NCI-H1105 (cell line): Measurements from ENCODE around the gene AP1G2.
"Not testable (repeated sequence)": the region's sequence is repeated elsewhere in the genome, so short reads cannot be mapped to it uniquely, and the experiment has no call there.

ENCODE experiments used
- DNase-seq: peaks from one replicate; lab custom pipeline; 2025; lab: John Stamatoyannopoulos, UW

The AP1G2 gene

DNA sequence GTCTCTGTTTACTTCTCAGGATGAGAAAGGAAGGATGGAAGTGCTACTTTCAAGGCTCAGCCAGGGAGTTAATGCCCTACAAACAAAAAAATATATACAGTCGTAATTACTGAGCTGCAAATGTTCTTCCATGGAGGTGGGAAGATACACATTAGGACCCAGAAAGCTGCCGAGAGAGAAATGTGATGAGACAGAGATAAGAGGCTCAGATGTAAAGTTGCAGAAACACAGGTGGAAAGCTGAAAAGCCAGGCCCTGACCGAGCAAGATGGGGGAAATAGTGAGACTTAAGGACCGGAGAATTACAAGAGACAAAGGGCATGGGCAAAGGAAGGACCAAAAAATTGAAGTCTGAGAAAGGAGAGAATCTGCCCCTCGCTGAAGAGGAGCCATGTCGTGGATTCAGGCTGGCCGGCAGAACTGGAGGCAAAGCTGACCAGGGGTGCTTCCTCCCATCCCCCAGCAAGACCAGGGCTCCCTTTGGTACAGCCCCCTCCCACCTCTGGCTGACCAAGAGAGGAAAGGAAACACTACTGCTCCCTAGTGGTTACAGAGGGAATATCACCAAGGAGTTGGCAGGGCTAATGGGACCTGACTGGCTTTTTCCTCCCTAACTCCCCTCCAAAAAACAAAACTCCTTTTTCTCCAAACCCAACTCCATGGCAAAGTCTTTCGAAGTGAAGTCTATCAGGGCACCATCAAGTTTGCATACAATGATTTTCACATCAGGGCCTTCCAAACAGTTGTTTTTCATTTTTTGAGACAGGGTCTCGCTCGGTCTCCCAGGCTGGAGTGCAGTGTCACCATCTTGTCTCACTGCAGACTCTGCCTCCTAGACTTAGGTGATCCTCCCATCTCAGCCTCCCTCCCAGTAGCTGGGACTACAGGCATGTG lies 28.1 kb downstream of the AP1G2 start:
- peak; percentile 51 for DNase-seq

DNA sequence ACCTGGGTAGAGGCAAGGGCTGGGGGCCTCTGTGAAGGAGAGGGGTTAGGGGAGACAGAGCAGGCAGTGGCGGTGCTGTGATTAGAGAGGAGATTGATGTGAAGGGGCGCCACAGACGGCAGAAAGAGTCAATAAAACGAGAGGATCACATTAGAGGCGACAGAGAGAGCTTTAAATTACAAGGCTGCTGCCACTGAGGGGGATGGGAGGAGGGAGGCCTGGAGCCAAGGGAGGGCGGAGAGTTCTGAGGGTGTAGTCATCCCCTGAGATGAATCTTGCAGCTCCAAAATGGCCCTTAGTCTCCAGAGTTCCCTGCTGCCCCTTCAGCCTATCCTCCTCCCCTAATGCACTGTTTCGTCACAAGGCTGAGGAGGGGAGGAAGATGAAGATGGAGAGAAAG lies 28.8 kb downstream of the AP1G2 start:
- DNase-seq = no peak

DNA sequence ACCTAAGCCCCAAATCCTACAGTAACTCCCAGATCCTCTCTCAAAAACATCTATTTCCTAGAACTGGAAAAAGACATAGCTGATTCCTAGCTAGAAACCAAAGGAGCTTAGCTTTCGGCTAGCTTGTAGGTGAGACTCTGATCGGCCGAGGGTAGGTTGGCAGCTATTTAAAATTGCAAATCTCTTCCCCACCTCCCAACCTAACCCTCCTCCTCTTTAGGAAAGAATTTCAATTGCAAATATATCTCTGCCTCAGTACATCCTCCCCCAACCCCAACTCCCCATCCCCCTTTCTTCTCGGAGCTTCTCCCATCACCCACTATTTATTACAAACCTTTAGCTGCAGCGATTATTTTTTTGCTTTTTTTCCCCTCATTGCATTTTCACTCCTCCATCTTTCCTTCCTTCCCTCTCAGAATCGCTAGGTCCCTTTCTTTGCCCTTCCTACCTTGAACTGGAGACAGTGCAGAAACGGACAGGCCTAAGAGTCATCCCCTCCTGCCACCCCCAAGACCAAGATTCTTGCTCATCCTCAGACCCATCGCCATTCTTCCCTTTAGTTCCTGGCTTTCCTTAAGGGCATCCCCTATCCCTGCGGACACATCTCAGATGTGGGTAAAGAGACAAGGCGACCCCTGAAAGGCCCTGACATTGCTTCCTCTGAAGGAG lies 29.4 kb downstream of the AP1G2 start:
- DNase-seq = no peak

DNA sequence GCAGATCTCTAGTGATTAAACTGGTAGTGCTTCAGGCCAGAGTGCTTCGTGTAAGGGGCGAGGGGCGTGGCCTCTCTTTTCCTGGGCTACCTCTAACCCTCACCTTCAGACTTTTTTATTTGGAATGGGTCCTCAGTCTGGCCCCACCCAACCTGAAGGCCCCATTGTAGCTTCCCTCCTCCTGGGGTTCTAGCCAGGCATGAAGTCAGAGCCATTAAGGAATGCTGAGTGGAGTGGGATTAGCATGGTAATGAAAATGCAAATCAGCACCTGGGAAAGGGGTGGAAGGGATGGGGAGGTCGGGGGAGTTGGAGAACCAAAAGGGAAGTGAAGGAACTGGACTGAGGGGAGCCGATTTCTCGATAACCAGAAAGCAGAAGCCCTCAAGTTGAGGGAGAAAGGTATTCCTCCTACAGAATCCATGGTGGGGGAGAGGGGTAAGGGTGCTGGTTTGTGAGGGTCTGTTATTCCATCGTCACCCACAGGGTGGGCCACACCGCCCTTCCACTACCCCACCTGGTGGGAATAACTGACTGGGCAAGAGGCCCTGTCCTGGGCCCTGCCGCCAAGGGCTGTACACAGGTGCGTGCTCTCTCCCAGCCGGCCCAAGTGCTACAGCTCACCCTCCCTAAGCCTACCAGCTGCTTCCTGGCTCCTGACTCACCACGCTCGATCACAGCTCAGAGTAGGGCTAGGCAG lies 30.1 kb downstream of the AP1G2 start:
- DNase-seq = no peak

DNA sequence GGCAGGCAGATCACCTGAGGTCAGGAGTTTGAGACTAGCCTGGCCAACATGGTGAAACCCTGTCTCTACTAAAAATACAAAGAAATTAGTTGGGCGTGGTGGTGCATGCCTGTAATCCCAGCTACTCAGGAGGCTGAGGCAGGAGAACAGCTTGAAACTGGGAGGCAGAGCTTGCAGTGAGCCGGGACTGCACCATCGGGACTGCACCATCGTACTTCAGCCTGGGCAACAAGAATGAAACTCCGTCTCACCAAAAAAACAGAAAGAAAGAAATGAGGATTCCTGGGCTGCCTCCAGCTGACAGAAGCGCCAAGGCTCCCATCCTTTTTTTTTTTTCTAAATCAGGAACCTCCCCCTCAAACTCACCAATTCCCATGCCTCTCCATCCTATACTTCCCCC lies 30.7 kb downstream of the AP1G2 start:
- not testable (repeated sequence) for DNase-seq

DNA sequence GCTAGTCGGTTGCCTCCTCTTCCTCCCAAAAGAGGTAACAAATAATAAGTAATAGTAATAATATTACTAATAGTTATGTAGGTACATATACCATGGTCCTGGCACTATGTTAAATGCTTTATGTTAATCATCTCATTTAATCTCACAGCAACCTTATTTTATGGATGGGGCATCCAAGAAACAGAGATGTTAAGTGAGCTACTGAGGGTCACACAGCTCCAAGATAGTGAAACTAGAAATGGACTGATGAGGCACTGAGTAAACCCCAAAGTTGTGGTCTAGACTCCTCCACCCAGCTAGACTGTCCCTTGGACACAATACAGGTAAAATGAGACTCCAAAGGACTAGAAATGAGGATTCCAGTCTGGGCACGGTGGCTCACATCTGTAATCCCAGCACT lies 31.1 kb downstream of the AP1G2 start:
- DNase-seq = no peak

DNA sequence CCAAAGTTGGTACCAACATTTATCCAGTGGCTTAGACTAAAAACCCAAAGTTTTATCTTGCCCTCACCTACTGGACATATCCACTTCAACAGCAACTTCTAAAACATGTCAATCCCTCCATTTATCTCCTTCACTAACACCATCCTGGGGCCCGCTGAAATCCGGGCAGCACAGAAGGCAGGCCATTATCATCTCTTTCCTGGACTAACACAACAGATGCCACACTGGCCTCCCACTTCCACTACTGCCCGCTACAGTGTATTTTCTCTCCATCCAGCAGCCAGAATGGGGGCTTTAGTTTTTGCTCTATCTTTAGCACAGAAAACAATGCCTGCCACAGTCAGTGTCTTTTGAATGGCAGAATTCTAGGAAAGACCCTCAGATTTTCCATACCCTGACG lies 31.6 kb downstream of the AP1G2 start:
- DNase-seq = no peak

DNA sequence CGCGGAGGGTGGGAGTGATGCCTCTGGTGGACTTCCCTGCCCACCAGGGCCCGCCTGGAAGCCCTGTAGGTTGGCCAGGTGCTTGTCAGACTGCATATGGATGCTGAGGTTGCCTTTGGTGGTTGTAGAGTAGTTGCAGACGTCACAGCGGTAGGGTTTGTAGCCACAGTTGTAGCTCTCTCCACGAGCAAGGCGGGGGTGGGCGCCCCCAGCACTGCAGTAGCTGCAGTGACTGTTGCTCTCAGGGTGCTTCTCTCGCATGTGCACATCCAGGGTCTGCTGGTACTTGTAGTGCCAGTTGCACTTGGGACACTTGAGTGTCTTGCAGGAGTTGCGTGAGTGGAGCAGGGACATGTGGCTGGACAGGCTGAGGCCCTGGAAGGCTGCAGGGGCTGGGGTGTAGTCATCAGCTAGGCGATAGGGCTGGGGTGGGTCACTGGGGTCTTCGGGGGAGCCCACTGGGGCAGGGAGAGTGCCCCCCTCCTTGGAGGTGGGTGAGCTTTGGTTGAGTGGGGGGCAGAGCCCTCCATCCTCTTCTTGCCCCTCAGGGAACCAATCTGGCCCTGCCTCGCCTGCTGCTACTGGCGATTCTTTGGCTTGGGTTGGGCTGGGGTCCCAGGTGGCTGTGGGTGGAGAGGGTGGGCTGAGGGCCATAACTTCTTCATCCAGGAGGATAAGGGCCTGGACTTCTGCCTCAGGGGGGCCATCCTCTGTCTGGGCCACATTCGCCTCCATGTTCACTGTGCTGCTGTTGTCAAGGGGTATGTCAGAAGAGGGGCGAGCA lies 33.7 kb downstream of the AP1G2 start:
- no peak for DNase-seq

DNA sequence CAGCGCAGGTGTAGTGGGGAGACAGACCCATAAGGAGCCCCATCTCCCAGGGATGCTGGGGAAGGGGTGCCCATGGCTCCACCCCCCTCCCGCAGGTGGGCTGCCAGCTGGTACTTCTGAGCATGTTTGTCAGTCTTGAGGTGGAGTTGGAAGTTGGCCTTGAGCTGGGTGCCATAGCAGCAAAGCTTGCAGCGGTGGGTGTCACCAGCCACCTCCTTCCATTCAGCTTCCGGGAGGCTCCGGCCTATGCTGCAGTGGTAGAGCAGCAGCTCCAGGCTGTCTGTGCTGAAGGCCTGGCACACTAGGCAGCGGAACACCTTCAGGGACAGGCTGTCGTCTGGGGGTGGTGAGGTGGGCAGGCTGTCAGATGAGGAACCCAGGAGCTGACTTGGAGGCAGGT lies 34.9 kb downstream of the AP1G2 start:
- no peak for DNase-seq

DNA sequence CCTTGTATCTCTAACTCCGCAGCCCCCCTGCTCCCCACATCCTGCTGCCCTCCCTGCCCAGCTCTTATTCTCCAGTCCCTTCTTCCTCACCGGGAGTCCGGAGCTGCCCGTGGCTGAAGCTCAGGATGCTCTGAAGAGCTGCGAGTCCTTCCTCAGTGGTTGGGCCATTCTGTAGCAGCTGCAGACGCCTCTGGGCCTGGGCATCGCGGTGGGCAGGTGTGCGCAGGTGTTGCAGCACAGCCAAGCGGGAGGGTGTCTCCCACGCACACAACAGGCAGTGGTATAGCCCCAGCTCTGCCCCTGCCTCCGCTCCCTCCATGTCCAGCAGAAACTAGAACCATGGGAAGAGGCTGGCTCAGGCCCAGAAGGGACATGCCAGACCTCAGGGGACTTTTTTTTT lies 36.2 kb downstream of the AP1G2 start:
- DNase-seq = no peak

DNA sequence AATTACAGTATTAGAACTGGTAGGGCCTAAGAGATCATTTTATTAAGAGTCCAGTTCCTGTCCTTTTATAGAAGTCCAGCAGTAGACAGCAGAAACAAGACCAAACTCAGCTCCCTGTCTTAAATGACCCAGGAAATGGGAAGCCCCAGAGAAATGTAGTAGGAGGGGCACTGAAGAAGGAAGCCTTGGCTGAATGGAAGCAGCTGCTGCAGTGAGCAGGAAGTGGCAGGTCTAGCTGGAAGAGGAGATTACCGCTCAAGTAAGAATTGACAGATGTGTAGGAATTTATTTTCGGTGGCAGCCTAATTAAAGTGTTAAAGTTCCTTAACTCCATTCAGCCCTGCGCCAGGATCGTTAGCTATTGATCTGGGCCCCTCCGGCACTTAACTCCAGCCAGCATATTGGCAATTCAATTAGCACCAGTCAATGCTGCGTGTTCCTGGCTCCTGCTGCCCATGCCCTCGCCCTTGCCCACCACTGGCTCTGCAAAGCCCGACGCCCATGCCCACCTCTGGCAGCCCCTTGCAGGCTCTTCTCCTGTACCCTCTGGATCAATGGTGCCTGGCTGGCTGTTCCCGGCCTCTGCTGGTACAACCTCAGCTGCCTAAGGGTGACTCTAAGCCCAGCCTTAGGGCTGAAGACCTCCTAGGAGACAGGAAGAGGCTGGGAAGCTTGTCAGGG lies 37.1 kb downstream of the AP1G2 start:
- DNase-seq = no peak

DNA sequence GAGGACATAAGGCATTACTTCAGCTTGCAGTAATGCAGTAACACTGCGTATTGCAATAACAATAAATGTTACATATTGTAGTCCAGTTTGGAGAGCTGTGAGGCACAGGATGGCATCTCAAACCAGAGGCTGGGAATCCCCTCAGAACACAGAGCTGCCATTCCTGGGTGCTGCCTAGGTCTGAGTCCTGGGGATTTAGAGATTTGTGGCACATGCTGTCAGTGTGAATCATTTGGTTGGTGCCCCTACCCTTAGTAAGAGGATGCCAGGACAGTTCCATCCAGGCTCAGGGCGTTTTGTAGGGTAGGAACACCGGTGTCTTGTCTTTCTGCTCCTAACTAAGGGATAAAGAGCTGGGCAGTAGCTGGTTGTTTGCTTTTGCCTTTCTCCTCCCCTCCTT lies 38.6 kb downstream of the AP1G2 start:
- no peak for DNase-seq

DNA sequence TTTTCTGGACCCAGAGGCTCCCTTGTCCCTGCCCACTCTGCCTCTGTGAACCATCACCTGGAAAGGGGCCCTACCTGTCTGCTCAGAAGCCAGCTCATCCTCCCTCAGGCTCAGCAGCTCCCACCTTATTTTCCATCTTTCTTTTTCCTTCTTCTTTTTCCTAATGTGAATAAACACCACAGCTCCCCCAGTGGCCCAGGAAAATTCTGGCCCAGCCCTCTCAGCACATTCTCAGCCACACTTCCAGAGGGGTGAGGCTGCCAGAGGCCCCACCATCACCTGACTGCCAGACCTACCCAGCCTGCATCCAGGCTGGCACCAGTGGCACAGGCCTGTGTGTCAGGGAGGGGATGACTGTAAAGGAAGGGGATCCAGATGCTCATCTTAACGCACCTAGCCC lies 39.0 kb downstream of the AP1G2 start:
- no peak for DNase-seq

DNA sequence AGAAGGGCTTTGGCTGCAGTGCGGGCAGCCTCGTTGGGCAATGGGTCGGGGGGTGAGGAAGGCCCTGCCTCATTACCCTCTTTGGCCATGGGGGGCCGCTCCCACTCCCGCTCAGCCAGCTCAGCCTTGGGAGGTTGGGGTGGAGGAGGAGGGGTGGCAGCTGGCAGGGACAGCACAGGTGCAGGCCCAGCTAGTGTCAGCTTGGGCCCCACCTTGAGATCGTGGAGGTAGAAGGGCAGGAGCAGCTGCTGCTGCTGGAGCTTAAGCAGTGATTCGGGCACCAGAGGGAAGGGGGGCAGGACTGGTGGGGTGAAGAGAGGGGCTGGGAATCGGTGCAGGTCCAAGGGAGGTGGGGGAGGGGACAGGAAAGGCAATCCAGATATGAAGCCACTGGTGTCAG lies 42.0 kb downstream of the AP1G2 start:
- DNase-seq = no peak

DNA sequence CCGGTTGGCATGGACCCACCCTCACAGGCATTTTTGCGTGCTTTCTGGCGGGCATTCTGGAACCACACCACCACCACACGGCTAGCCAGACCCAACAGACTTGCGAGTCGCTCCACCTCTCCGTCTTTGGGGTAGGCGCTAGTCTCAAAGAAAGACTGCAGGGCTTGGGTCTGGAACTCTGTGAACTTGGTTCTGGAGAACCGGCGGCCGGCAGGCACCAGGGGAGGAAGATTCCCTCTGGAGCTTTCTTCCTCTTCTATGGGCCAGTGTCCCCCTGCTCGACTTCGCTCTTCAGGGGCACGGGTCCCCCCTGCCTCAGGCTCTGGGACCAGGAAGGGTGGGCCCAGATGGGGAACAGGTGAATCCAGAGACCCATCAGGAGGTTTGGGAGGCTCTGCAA lies 42.6 kb downstream of the AP1G2 start:
- no peak for DNase-seq

DNA sequence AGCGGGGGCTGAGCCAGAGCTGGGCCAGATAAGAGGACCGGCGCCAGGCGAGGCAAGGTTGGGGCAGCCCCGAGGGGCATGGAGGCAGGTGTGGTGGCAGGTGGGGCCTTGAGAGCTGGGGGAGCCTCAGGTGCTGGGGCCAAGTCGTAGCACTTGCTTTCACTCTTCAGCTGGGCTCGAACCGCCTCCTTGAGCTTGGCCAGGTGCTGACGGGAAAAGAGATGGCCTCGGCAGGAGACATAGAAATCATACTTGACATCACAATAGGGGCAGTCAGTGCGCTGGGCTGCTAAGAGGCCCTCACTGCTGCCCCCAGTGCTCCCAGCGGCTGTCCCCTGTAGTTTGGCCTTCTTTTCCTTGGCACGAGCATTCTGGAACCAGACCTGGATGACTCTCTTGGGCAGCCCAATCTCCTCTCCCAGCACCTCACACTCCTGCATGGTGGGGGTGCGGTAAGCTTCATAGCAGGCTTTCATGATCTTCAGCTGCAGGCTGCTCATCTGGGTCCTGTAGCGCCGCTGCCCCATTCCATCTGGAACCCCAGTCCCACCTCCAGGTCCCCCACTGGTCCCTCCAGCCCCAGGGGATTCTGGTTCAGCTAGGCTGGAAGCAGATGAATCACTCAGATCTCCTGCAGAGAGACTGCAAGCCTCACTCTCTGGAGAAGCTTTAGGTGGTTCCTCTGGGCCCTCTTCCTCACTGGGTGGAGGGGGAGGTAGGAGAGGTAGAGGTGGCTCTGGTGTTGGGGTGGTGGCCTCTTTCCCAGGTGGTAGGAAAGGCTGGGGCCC lies 44.2 kb downstream of the AP1G2 start:
- DNase-seq = no peak

DNA sequence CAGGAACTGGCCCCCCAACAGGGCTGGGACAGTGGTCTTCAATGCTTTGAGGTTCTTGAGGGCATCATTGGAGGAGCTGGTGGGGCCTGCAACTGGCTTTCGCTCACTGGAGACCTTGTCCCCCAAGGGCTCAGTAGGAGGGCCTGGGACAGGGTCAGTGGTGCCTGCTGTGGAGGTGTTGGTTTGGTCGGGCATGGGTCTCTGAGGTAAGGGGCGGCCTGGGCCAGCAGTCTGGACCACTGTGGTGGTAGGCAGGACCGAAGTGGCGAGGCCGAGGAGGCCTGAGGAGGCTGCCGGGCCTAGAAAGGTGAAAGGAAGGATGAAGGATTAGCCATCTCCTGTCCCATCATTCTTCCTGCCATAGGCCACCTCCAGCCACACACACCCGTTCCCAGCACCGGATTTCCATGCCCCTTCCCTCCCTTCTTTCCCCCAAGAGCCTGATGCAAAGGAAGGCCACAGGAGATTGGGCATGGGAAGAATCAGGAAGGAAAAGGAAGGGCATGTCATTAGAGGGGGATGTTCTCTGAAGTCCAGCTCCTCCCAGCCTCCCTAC lies 44.9 kb downstream of the AP1G2 start:
- no peak for DNase-seq

DNA sequence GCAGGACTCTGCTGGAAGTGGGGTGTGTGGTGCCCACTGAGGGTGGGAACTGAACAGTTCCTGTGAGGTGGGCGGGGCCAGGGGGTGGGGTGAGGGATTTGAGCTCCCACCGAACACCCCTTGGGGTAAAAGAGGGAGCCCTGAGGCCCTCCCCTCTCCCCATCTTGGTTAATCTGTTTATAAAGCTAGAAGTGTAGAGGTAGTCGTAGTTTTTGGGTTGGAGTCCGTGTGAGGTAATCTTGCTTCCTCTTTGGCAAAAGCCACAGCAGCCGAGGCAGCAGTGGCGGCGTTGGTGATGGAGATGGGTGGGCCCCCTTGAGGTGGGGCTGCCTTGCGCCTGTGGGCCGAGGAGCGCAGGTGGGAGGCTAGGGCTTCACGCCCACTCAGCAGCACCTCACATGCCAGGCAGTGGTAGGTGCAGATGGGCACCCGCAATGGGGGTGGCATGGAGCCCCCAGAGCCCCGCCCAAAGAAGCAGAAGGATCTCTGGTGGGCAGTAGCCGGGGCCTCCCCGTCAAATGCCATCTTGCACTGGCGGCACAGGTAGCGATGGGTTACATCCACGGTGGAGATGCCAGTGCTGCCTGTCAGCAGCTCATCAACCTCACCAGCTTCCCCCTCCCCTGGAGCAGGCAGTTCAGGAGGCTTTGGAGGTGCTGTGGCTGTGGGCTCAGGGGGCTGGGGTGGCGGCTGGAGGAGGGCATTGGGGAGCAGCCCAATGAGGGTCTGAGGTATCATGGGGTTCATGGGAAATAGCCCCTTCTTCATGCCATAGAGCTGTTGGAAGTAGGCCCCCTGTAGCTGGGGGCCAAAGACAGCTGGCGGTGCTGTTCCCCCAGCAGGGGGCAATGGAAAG lies 45.6 kb downstream of the AP1G2 start:
- no peak for DNase-seq

DNA sequence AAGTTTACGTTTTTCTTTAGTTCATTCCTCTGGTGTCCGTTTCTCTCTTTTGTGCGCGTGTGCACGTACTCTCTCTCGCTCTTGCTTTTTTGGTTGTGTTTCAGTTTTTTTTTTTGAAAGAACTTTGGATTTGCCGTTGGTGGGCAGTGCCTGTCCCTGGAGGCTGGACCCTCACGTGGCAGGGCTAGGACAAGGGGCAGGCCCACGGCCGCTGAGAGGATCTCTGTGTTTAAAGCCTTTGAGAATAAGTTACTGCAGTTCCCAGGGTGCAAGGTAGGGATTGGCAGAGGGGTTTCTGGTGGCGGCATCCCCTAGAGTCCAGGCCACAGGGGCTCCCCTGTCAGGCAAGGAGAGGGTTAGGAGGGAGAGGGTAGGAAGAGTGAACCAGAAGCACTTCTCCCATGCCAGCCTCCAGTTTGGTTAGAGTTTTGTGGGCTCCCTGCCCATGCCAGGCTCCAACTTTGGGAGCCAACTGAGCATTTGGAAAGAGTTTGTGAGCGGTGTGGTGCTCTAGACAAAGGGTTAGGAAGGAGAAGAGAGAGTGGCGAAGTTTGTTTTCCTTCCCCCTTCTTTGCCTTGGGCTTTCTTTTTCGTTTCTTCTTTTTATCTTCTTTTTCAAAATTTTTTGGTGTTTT lies 46.6 kb downstream of the AP1G2 start:
- no peak for DNase-seq
